CD4-positive, CD25-positive, alpha-beta regulatory T cell (primary cell): ENCODE measurements around the gene RTTN. TPM values are rescaled to one million over a fixed set of nuclear protein-coding genes. Genes with fewer than 3 reads are reported as not detected.
"Not testable (repeated sequence)": the region's sequence is repeated elsewhere in the genome, so short reads cannot be mapped to it uniquely, and the experiment has no call there.

Source experiments
- ATAC-seq, 2 donors: fragments of 150-1000 bp; cut with Tn5 transposase; one replicate each; pipeline ENCODE4 v1.10.0; 2021; ENCODE audit warnings: low read depth in 2 of 2, moderate number of reproducible peaks in 2 of 2, moderate library complexity in 1 of 2
- DNase-seq, 3 donors: peaks; one replicate each; pipeline versions ENCODE4 v3.0.0 to v3.0.0-alpha.2; 2012 to 2022; ENCODE audit warnings: mixed read lengths in 1 of 3
- H3K27ac ChIP-seq: one replicate; pipeline ENCODE4 v1.7.0; 2013; ENCODE audit warnings: mild to moderate bottlenecking, low read length; ENCODE audit not compliant: insufficient read depth, poor library complexity, severe bottlenecking
- H3K27me3 ChIP-seq: one replicate; pipeline ENCODE4 v1.7.0; 2013; ENCODE audit warnings: low read length; ENCODE audit not compliant: control insufficient read depth, insufficient read depth
- H3K36me3 ChIP-seq: one replicate; pipeline ENCODE4 v1.7.0; 2013; ENCODE audit warnings: mild to moderate bottlenecking, low read length, moderate library complexity; ENCODE audit not compliant: control insufficient read depth, insufficient read depth
- H3K4me1 ChIP-seq: 2 replicates; pipeline ENCODE4 v1.7.0; 2013; ENCODE audit warnings: mild to moderate bottlenecking, low read length; ENCODE audit not compliant: insufficient read depth, control insufficient read depth, poor library complexity, severe bottlenecking
- H3K4me3 ChIP-seq: one replicate; pipeline ENCODE4 v1.7.0; 2013; ENCODE audit warnings: low read depth, mild to moderate bottlenecking, low read length, moderate library complexity
- H3K9me3 ChIP-seq, 2 experiments: 1 replicate in 1 of 2; 2 replicates in 1 of 2; pipeline ENCODE4 v1.7.0; 2013; ENCODE audit warnings: low read length in 2 of 2, mild to moderate bottlenecking in 1 of 2, moderate library complexity in 1 of 2; ENCODE audit not compliant: control insufficient read depth in 2 of 2
- H3K27ac Mint-ChIP-seq, 3 donors: one replicate each; pipeline ENCODE4 v1.8.0; 2020 to 2022; ENCODE audit warnings: mild to moderate bottlenecking in 3 of 3, mixed read lengths in 3 of 3, moderate library complexity in 2 of 3
- H3K27me3 Mint-ChIP-seq: one replicate; pipeline ENCODE4 v1.8.0; 2022; ENCODE audit warnings: mild to moderate bottlenecking, mixed read lengths
- H3K36me3 Mint-ChIP-seq: one replicate; pipeline ENCODE4 v1.8.0; 2020; ENCODE audit warnings: mixed read lengths
- H3K4me1 Mint-ChIP-seq, 4 donors: one replicate each; pipeline ENCODE4 v1.8.0; 2020 to 2022; ENCODE audit warnings: mixed read lengths in 4 of 4, mild to moderate bottlenecking in 1 of 4
- H3K4me3 Mint-ChIP-seq, 4 donors: one replicate each; pipeline ENCODE4 v1.8.0; 2020 to 2022; ENCODE audit warnings: mild to moderate bottlenecking in 4 of 4, mixed read lengths in 4 of 4, moderate library complexity in 3 of 4
- H3K9me3 Mint-ChIP-seq, 7 donors: one replicate each; pipeline ENCODE4 v1.8.0; 2020 to 2022; ENCODE audit warnings: mixed read lengths in 7 of 7, mild to moderate bottlenecking in 3 of 7, moderate library complexity in 2 of 7
- polyA plus RNA-seq, 4 donors: library from polyadenylated mRNA; unstranded; fragments of 300-500 nt; fragmentation: Illumina TruSeq; gene quantifications; one replicate each; pipeline ENCODE4 v1.2.3, GENCODE V29; 2021
- total RNA-seq: library from RNA; stranded (reverse); gene quantifications from one replicate; pipeline ENCODE4 v1.2.3, GENCODE V29; 2022

Gene RTTN
- total and polyA plus RNA-seq, 5 donors from 2014 or later, result 3.2 to 36.4 (median 4.8) TPM

DNA sequence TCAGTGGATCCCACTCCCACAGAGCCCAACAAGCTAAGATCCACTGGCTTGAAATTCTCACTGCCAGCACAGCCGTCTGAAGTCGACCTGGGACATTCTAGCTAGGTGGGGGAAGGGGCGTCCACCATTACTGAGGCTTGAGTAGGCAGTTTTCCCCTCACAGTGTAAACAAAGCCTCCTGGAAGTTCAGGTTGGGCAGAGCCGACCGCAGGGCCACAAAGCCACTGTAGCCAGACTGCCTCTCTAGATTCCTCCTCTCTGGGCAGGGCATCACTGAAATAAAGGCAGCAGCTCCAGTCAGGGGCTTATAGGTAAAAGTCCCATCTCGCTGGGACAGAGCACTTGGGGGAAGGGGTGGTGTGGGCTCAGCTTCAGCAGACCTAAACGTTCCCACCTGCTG, 31.4 kb upstream of the RTTN start:
- not testable (repeated sequence) for H3K9me3 Mint-ChIP-seq, DNase-seq, H3K4me1 Mint-ChIP-seq, H3K27ac Mint-ChIP-seq, H3K27me3 ChIP-seq, H3K4me3 ChIP-seq, H3K4me1 ChIP-seq, H3K36me3 ChIP-seq, H3K27ac ChIP-seq, H3K36me3 Mint-ChIP-seq, H3K4me3 Mint-ChIP-seq, ATAC-seq, H3K9me3 ChIP-seq
- H3K27me3 Mint-ChIP-seq, result peaks cover 12% of the 10 kb centered on the region

DNA sequence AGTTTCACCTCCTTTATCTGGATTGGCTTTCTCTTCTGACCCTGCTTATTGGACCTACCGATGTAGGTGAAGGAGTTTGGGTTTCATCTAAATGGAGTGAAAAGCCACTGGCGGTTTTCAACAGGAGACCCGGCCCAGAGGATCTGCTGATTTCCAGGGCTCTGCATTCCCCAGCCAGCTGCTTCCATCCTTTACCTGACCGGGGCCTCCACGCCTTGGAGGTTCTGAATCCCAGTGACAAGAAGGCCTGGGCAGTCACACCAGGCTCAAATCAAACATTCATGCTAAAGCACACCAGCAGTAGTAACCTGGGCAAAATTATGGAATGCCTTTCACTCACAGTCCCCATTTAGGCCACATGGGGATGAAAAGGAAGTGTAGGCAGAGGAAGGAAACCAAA, 30.0 kb upstream of the RTTN start:
- no peak overlapping the region for H3K27ac ChIP-seq
- ATAC-seq (no peak), DNase-seq (no peak)
- Mint-ChIP-seq H3K4me3 (no peak overlapping the region), H3K27ac (no peak overlapping the region), H3K27me3 (peaks cover 18% of the 10 kb centered on the region), H3K4me1 (no peaks in the 10 kb centered on the region), H3K9me3 (peaks cover 0 to 4% (median 0%) of the 10 kb centered on the region in 7 donors), H3K36me3 (no peaks in the 10 kb centered on the region)
- H3K4me1 ChIP-seq, result no peaks in the 10 kb centered on the region
- no peaks in the 10 kb centered on the region for H3K9me3 ChIP-seq
- H3K27me3 ChIP-seq, result peaks cover 6% of the 10 kb centered on the region
- H3K4me3 ChIP-seq, result no peak overlapping the region
- H3K36me3 ChIP-seq, result no peaks in the 10 kb centered on the region

DNA sequence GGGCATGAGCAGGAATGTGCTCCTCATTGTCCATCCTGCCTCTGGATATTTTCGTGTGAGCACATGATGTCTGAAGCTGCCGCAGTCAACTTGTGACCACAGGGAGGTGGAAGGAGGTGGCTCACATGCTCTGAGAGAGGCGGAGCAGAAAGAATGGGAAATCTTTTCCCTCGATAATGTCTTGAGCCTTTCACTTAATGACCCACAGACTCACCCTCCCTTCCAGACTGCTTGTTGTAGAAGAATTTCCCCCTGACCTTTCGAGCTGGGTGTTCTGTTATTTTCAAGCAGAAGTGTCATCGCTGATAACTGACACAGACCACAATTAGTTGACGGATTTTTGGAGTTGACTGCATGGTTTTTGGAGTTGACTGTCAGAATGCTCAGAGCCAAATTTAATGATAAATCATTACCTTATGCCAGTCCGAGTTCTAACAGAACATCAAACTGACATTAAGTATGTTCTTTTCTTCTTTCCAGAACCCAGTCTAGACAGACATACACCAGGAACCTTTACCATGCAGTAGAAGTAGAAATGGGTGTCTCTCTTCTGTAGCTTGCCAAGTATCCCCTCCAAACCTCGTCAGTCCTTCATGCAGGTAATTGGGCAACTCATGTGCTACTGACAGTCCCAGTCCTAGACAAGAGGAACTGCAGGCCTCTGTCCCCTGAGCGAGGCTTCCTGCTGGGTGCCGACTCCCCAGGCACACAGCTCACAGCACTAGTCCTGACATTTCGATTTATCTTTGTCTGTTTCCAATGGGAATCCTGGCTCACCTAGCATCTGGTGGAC, 29.4 kb upstream of the RTTN start:
- Histone ChIP-seq H3K4me1 (no peaks in the 10 kb centered on the region), H3K27ac (no peak overlapping the region), H3K27me3 (peaks cover 6% of the 10 kb centered on the region), H3K36me3 (no peaks in the 10 kb centered on the region), H3K4me3 (no peak overlapping the region), H3K9me3 (no peaks in the 10 kb centered on the region)
- DNase-seq (no peak), ATAC-seq (no peak)
- H3K27me3 Mint-ChIP-seq, result peaks cover 19% of the 10 kb centered on the region
- H3K27ac Mint-ChIP-seq, result no peak overlapping the region
- H3K36me3 Mint-ChIP-seq, result no peaks in the 10 kb centered on the region
- H3K4me3 Mint-ChIP-seq, result no peak overlapping the region
- no peaks in the 10 kb centered on the region for H3K4me1 Mint-ChIP-seq
- H3K9me3 Mint-ChIP-seq, result peaks cover 0 to 4% (median 0%) of the 10 kb centered on the region in 7 donors

DNA sequence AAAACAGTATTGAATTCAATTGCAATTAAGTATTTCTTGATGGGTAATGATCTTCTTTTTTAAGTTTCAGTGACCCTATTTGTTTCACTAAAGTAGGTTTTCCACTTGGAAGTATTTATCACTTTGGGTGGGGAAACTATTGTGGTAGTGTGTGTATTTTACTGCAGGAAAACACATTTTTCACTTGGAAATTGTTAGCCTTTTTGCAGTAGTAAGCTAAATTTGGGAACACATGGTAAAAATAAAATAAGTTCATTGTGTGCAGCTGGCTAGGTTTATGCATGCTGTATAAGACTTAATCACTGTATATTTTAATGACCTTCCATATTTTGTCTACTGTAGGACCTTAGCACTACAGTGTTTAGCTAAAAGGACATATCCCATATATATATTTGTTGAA, 28.5 kb upstream of the RTTN start:
- Mint-ChIP-seq H3K36me3 (no peaks in the 10 kb centered on the region), H3K27me3 (peaks cover 19% of the 10 kb centered on the region), H3K4me1 (no peaks in the 10 kb centered on the region), H3K27ac (no peak overlapping the region), H3K4me3 (no peak overlapping the region), H3K9me3 (peaks cover 0 to 6% (median 2%) of the 10 kb centered on the region in 7 donors)
- no peaks in the 10 kb centered on the region for H3K9me3 ChIP-seq
- no peak overlapping the region for H3K4me3 ChIP-seq
- no peak for ATAC-seq
- H3K27ac ChIP-seq, result no peak overlapping the region
- DNase-seq, result no peak
- H3K4me1 ChIP-seq, result no peaks in the 10 kb centered on the region
- H3K27me3 ChIP-seq, result peaks cover 6% of the 10 kb centered on the region
- no peaks in the 10 kb centered on the region for H3K36me3 ChIP-seq

GRCh38 chr18:70232261-70232660, 26.8 kb upstream of the RTTN start:
- Histone ChIP-seq H3K27ac (no peak overlapping the region), H3K27me3 (peaks cover 8% of the 10 kb centered on the region), H3K4me1 (no peaks in the 10 kb centered on the region), H3K9me3 (peaks cover 12 to 16% of the 10 kb centered on the region in 2 experiments), H3K4me3 (no peak overlapping the region), H3K36me3 (no peaks in the 10 kb centered on the region)
- Mint-ChIP-seq H3K4me1 (no peaks in the 10 kb centered on the region), H3K27me3 (peaks cover 19% of the 10 kb centered on the region), H3K4me3 (no peak overlapping the region), H3K36me3 (no peaks in the 10 kb centered on the region), H3K9me3 (peaks cover 0 to 16% (median 5%) of the 10 kb centered on the region in 7 donors), H3K27ac (no peak overlapping the region)
- ATAC-seq, result no peak
- DNase-seq, result no peak

- ATAC-seq (no peak), DNase-seq (no peak)
- peaks cover 10% of the 10 kb centered on the region for H3K27me3 ChIP-seq
- peaks cover 0 to 24% (median 8%) of the 10 kb centered on the region in 7 donors for H3K9me3 Mint-ChIP-seq
- no peaks in the 10 kb centered on the region for H3K4me1 Mint-ChIP-seq
- H3K27ac ChIP-seq, result no peak overlapping the region
- H3K36me3 ChIP-seq, result no peaks in the 10 kb centered on the region
- H3K4me1 ChIP-seq, result no peaks in the 10 kb centered on the region
- peaks cover 18 to 20% of the 10 kb centered on the region in 2 experiments for H3K9me3 ChIP-seq
- H3K36me3 Mint-ChIP-seq, result no peaks in the 10 kb centered on the region
- H3K4me3 Mint-ChIP-seq, result no peak overlapping the region
- no peak overlapping the region for H3K27ac Mint-ChIP-seq
- H3K27me3 Mint-ChIP-seq, result peaks cover 11% of the 10 kb centered on the region
- H3K4me3 ChIP-seq, result no peak overlapping the region
Observed at GRCh38 chr18:70229639-70230038, 24.2 kb upstream of the RTTN start.

GRCh38 chr18:70228536-70228935, 23.0 kb upstream of the RTTN start:
- peaks cover 18 to 20% of the 10 kb centered on the region in 2 experiments for H3K9me3 ChIP-seq
- Mint-ChIP-seq H3K36me3 (no peaks in the 10 kb centered on the region), H3K9me3 (peaks cover 0 to 24% (median 10%) of the 10 kb centered on the region in 7 donors), H3K4me3 (no peak overlapping the region), H3K27ac (no peak overlapping the region), H3K27me3 (peaks cover 12% of the 10 kb centered on the region), H3K4me1 (no peaks in the 10 kb centered on the region)
- no peak overlapping the region for H3K4me3 ChIP-seq
- H3K4me1 ChIP-seq, result no peaks in the 10 kb centered on the region
- no peaks in the 10 kb centered on the region for H3K36me3 ChIP-seq
- H3K27ac ChIP-seq, result no peak overlapping the region
- H3K27me3 ChIP-seq, result peaks cover 10% of the 10 kb centered on the region
- ATAC-seq (no peak), DNase-seq (peak in 1 of 3 donors; percentile 13)

DNA sequence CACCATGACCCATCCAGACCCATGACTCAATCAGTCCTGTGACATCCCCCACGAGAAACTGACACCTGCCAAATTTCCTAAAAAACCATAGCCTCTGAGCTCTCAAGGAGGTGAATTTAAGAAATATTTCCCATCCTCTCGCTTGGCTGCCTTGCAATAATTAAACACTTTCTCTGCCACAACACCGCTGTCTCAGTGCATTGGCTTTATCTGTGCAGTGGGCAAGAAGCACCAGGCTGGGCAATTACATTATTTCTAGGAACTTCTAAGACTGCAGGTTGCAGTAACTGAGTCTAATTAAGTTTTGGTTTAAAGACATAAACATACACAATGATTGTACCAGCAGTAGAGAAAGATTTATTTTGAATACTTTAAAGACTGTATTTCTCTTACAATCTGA, 22.0 kb upstream of the RTTN start:
- H3K27ac Mint-ChIP-seq, result no peak overlapping the region
- H3K4me1 Mint-ChIP-seq, result no peaks in the 10 kb centered on the region
- Histone ChIP-seq H3K36me3 (no peaks in the 10 kb centered on the region), H3K9me3 (peaks cover 18 to 20% of the 10 kb centered on the region in 2 experiments), H3K27me3 (peaks cover 6% of the 10 kb centered on the region), H3K27ac (no peak overlapping the region), H3K4me3 (no peak overlapping the region), H3K4me1 (no peaks in the 10 kb centered on the region)
- no peak overlapping the region for H3K4me3 Mint-ChIP-seq
- H3K9me3 Mint-ChIP-seq, result peaks cover 0 to 24% (median 10%) of the 10 kb centered on the region in 7 donors
- no peak for ATAC-seq
- H3K36me3 Mint-ChIP-seq, result no peaks in the 10 kb centered on the region
- no peak for DNase-seq
- peaks cover 16% of the 10 kb centered on the region for H3K27me3 Mint-ChIP-seq
